HCT116 (cell line): ENCODE data around the gene INPP5J. TPM values are rescaled to one million over a fixed set of nuclear protein-coding genes. Genes with fewer than 3 reads are reported as not detected.
A peak's percentile ranks its signal among the peaks of the same experiment; 100 is the strongest.

Source experiments
- ATAC-seq: fragments of 200-7000 bp; cut with Tn5 transposase; 2 replicates; pipeline ENCODE4 v1.9.1; 2020; ENCODE audit warnings: mild to moderate bottlenecking, moderate library complexity
- BruUV-seq: library from RNA; stranded (reverse); fragments of 400-500 nt; replicated peaks from 2 replicates; lab custom pipeline; 2021; lab: Mats Ljungman, UMichigan
- CTCF ChIA-PET: fragments of 300-600 bp; sonication (Branson Sonifier 250); formaldehyde crosslinking; loops from one replicate; lab custom pipeline; 2021; ENCODE audit warnings: antibody characterized with exemption; lab: Charles Lee
- POLR2A ChIA-PET: fragments of 300-600, 350-600 bp; sonication (Branson Sonifier 250); formaldehyde crosslinking; loops from one replicate; lab custom pipeline; 2021; ENCODE audit warnings: antibody characterized with exemption; lab: Charles Lee
- RAD21 ChIA-PET, 2 experiments: fragments of 300-600 bp; sonication (Branson Sonifier 250); formaldehyde crosslinking; loops; one replicate each; lab custom pipeline; 2023; ENCODE audit warnings: low total read pairs in 2 of 2; ENCODE audit not compliant: uncharacterized antibody in 2 of 2, unreplicated experiment in 2 of 2, low non-redundant PET in 1 of 2; lab: Charles Lee
- DNase-seq: peaks from one replicate; pipeline ENCODE4 v3.0.0-alpha.2; 2010; ENCODE audit warnings: low read depth, low spot score
- H2AFZ ChIP-seq: fragments of 200-600 bp; shearing (Covaris generic), sonication (generic); 2 replicates; pipeline ENCODE4 v1.6.1; 2017; ENCODE audit warnings: low read depth, mixed run types, mixed read lengths, antibody characterized with exemption, low read length; ENCODE audit not compliant: poor library complexity, severe bottlenecking
- H3K27ac ChIP-seq: 2 replicates; pipeline ENCODE4 v1.5.1; 2012; ENCODE audit warnings: low read depth, low read length
- H3K27me3 ChIP-seq: fragments of 200-600 bp; sonication (generic); 2 replicates; pipeline ENCODE4 v1.6.1; 2016; ENCODE audit warnings: mixed run types, low read length, mixed read lengths; ENCODE audit not compliant: insufficient read depth
- H3K36me3 ChIP-seq, 2 experiments: fragments of 200-500 bp in 1 of 2; fragments of 200-600 bp in 1 of 2; sonication (Bioruptor generic) in 1 of 2; sonication (generic) in 1 of 2; 2 replicates each; pipeline versions ENCODE4 v1.5.1 to v1.6.1; 2014 to 2016; ENCODE audit warnings: low read length in 2 of 2, inconsistent platforms in 1 of 2, mixed read lengths in 1 of 2, mixed run types in 1 of 2; ENCODE audit not compliant: insufficient read depth in 2 of 2, control insufficient read depth in 1 of 2
- H3K4me1 ChIP-seq, 2 experiments: fragments of 200-600 bp in 1 of 2; sonication (generic) in 1 of 2; 2 replicates each; pipeline versions ENCODE4 v1.5.1 to v1.6.1; 2012 to 2017; ENCODE audit warnings: low read length in 2 of 2, inconsistent platforms in 1 of 2, mild to moderate bottlenecking in 1 of 2, mixed read lengths in 1 of 2, mixed run types in 1 of 2, moderate library complexity in 1 of 2; ENCODE audit not compliant: insufficient read depth in 2 of 2, control insufficient read depth in 1 of 2
- H3K4me2 ChIP-seq: fragments of 200-600 bp; sonication (generic); 2 replicates; pipeline ENCODE4 v1.6.1; 2017; ENCODE audit warnings: mixed run types, low read length, mixed read lengths
- H3K4me3 ChIP-seq, 2 experiments: fragments of 200-600 bp in 1 of 2; sonication (generic) in 1 of 2; replicated peaks in 1 of 2; 2 replicates each; pipeline ENCODE4 v1.5.1; 2011 to 2016; ENCODE audit warnings: low read length in 2 of 2, control low read depth in 1 of 2, low read depth in 1 of 2, mild to moderate bottlenecking in 1 of 2, mixed read lengths in 1 of 2, mixed run types in 1 of 2
- H3K79me2 ChIP-seq: fragments of 200-600 bp; sonication (generic); 2 replicates; pipeline ENCODE4 v1.6.1; 2017; ENCODE audit warnings: mild to moderate bottlenecking, mixed run types, low read length, moderate library complexity, mixed read lengths; ENCODE audit not compliant: insufficient read depth
- H3K9ac ChIP-seq: fragments of 200-600 bp; sonication (generic); 2 replicates; pipeline ENCODE4 v1.6.1; 2016; ENCODE audit warnings: low read length, mixed read lengths
- H3K9me2 ChIP-seq: fragments of 200-600 bp; sonication (generic), shearing (Covaris generic); 2 replicates; pipeline ENCODE4 v1.6.1; 2017; ENCODE audit warnings: mixed run types, mild to moderate bottlenecking, moderate library complexity; ENCODE audit not compliant: insufficient read depth
- H3K9me3 ChIP-seq, 2 experiments: fragments of 200-500 bp in 1 of 2; fragments of 200-600 bp in 1 of 2; sonication (Bioruptor generic) in 1 of 2; sonication (generic) in 1 of 2; 2 replicates each; pipeline ENCODE4 v1.6.1; 2014 to 2017; ENCODE audit warnings: low read length in 2 of 2, mixed read lengths in 2 of 2, inconsistent platforms in 1 of 2, low read depth in 1 of 2, mild to moderate bottlenecking in 1 of 2, mixed run types in 1 of 2, moderate library complexity in 1 of 2; ENCODE audit not compliant: control insufficient read depth in 1 of 2, insufficient read depth in 1 of 2
- H4K20me1 ChIP-seq: fragments of 200-600 bp; sonication (generic), shearing (Covaris generic); 2 replicates; pipeline ENCODE4 v1.6.1; 2017; ENCODE audit warnings: mixed run types, mild to moderate bottlenecking, moderate library complexity; ENCODE audit not compliant: insufficient read depth
- CEBPB ChIP-seq: IDR thresholded peaks from 2 replicates; pipeline ENCODE4 v1.6.1; 2012; ENCODE audit warnings: low read depth
- FOSL1 ChIP-seq: IDR thresholded peaks from 2 replicates; pipeline ENCODE4 v1.6.1; 2012; ENCODE audit warnings: low read depth
- JUND ChIP-seq: IDR thresholded peaks from 2 replicates; pipeline ENCODE4 v1.6.1; 2012
- REST ChIP-seq: IDR thresholded peaks from 2 replicates; pipeline ENCODE4 v1.6.1; 2012; ENCODE audit warnings: low read depth
- SIN3A ChIP-seq: IDR thresholded peaks from 2 replicates; pipeline ENCODE4 v1.6.1; 2012; ENCODE audit warnings: low read depth
- SP1 ChIP-seq: IDR thresholded peaks from 2 replicates; pipeline ENCODE4 v1.6.1; 2012; ENCODE audit warnings: low read depth
- intact Hi-C: fragments of 100-400 bp; cut with micrococcal nuclease; formaldehyde crosslinking; loops from 2 replicates; pipeline ENCODE4 v1.10.0; 2022
- total RNA-seq: library from RNA; stranded (reverse); gene quantifications from one replicate; pipeline ENCODE4 v1.2.1, GENCODE V29; 2021; ENCODE audit not compliant: unreplicated experiment

The INPP5J gene
- total RNA-seq, 1 experiment from 2014 or later, result 8.9 TPM

DNA sequence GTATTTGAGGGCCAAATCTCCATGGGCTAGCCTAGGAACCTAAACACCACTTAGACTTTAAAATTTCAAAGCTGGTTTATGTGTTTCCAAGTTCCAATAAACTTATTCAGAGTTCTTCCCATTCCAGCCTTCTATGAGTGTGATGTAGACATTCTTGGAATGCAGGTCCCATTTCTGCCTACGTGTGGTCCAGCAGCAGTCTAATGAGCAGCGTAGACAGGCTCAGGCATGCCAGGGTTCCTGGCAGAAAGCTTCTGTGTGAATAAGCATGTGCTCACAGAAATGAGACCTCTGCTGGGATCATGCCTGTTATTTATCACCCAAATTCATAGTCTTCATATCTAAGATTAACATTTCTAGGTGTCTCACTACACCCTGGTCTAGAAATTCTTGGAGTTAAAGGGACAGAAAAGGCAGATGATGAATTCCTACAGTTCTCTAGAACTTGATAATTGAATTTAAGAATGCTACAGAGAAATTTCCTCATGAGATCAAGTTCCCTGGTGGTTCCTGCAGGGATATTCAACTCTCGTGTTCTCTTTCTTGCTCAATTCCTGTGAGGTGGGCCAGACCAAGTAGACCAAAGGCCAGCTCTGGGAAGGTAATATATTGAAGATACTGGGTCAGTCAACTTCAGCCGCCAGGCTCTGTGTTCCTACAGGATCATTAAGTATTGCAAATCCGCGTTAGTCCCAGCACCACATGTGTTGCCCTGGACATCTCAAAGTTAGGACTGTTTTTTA is 54.8 kb downstream of the INPP5J start:
- CTCF ChIA-PET, result interaction anchor here (1.1 to 1.4 kb wide), 2 partner anchors 16 to 693 kb away, joined by 3 read pairs; no protein-coding TSS in a partner anchor
- H3K9ac ChIP-seq, result 0 out of 2 replicates have a peak overlapping the region, but pooled peaks have one; percentile 7
- H3K9me2 ChIP-seq, result no peaks in the 10 kb centered on the region
- no peak for TF ChIP-seq REST
- no peak for TF ChIP-seq SIN3A
- no peak for TF ChIP-seq FOSL1
- no peak for TF ChIP-seq CEBPB
- TF ChIP-seq SP1, result peak; percentile 33; the same call in 1 of the 2 replicates
- TF ChIP-seq JUND, result no peak
- no peaks in the 10 kb centered on the region for H4K20me1 ChIP-seq
- H3K9me3 ChIP-seq, result no peaks in the 10 kb centered on the region
- intact Hi-C loops, result no loop called here
- no peaks in the 10 kb centered on the region for H3K36me3 ChIP-seq
- ATAC-seq, result peak; percentile 53; the same call in 1 of the 2 replicates
- H3K4me1 ChIP-seq, result peaks cover 25 to 49% of the 10 kb centered on the region in 2 experiments
- H3K4me3 ChIP-seq, result no peak overlapping the region
- no peak overlapping the region for H2AFZ ChIP-seq
- peaks cover 26% of the 10 kb centered on the region for H3K79me2 ChIP-seq
- DNase-seq, result no peak
- H3K27me3 ChIP-seq, result no peaks in the 10 kb centered on the region
- BruUV-seq, result no TSS peak
- POLR2A ChIA-PET, result no interaction called here
- H3K4me2 ChIP-seq, result peak overlapping the region; percentile 48
- RAD21 ChIA-PET, result no interaction called here
- H3K27ac ChIP-seq, result peak overlapping the region; percentile 51; the same call in 1 of the 2 replicates
